SK-N-MC (cell line): ENCODE measurements around the gene PEX14.

ENCODE experiments used
- EZH2 ChIP-seq: fragments of 200-600 bp; sonication (generic); IDR thresholded peaks from one replicate; pipeline ENCODE4 v1.6.1; 2017; ENCODE audit warnings: antibody characterized with exemption
- POLR2AphosphoS5 ChIP-seq: IDR thresholded peaks from 2 replicates; pipeline ENCODE4 v1.6.1; 2012; ENCODE audit warnings: mild to moderate bottlenecking, low read depth, low read length, borderline replicate concordance

GRCh38 chr1:10520952-10521351, 46.2 kb downstream of the PEX14 start:
- no peak for TF ChIP-seq POLR2AphosphoS5
- no peak for TF ChIP-seq EZH2
